ENCODE measurements around the gene NAA20.
"Not testable (repeated sequence)": the region's sequence is repeated elsewhere in the genome, so short reads cannot be mapped to it uniquely, and the experiment has no call there.

NAA20 gene

GRCh38 chr20:19992996-19993908 is 23.9 kb upstream of the NAA20 start:
- DNase-seq: no peak

DNA sequence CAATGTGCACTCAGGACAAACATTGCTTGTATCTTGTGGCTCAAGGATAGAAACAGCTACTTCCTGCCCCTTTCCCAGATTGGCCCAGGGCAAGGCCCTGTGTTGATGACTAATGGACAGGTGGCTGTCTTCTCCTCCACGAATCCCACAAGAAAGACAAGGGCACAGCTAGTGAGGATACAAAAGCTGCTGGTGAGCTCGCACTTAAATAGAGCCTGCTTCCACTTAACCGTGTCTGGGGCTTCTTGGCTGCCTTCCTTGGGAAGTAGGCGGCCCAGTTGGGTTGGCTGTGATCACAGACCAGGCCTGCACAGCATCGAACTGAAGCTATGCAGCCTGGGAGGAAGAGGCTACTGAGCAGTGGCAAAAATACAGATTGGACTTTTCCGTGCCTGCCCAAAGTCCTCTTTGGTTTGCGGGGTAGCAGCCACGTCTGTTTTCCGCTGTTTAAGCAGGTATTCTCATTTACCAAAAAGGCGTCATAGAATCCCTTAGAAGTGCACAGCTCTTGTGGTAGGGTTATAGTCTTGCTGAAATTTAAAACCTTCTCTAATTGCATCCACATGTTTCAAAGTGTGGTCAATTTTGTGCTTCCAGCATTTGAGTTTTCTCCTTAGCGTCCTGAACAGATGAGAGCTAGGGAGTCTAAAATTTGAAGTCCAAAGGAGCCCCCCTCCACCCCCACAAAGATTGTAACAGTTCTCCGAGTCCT is 23.0 kb upstream of the NAA20 start:
- no peak for DNase-seq

- peak; percentile 51 for DNase-seq
These were observed 21.8 kb upstream of the NAA20 start for GRCh38 chr20:19995220-19995863.

DNA sequence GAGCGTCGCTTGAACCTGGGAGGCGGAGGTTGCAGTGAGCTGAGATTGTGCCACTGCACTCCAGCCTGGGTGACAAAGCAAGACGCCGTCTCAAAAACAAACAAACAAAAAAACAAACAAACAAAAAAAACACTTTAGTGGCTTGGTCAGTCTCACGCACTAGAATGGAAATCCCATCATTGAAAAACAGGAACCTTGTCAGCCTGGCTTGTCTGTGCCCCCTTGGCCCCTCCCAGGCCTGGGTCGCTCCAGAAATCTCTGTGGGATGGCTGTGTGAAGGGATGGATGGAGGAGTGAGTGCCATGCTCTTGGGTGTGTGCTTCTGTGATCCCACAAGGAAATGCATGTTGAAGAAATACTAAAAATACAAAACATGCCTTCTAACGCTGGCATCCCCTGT is 20.9 kb upstream of the NAA20 start:
- no peak for DNase-seq

DNA sequence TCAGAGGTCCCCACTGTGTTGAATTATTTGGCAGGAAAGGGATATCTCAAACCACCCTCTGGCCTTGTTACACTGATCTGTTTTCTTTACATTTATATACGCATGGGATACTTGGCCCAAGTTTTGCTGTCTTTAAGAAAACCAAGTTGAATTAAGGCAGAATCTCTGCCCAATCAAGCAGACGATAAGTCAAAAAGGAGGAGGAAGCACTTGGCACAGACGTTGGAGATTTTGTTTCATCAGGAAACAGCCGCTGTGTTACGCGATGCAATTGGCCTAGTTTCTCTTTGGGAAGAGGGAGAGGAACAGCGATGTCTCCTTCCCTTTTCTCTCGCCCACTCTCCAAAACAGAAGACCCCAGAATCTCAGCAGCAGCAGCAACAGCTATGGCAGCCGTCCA is 20.2 kb upstream of the NAA20 start:
- no peak for DNase-seq

- DNase-seq: no peak
These were observed 18.0 kb upstream of the NAA20 start for GRCh38 chr20:19998990-19999705.

- DNase-seq: no peak
These were observed 16.8 kb upstream of the NAA20 start for GRCh38 chr20:20000211-20000968.

DNA sequence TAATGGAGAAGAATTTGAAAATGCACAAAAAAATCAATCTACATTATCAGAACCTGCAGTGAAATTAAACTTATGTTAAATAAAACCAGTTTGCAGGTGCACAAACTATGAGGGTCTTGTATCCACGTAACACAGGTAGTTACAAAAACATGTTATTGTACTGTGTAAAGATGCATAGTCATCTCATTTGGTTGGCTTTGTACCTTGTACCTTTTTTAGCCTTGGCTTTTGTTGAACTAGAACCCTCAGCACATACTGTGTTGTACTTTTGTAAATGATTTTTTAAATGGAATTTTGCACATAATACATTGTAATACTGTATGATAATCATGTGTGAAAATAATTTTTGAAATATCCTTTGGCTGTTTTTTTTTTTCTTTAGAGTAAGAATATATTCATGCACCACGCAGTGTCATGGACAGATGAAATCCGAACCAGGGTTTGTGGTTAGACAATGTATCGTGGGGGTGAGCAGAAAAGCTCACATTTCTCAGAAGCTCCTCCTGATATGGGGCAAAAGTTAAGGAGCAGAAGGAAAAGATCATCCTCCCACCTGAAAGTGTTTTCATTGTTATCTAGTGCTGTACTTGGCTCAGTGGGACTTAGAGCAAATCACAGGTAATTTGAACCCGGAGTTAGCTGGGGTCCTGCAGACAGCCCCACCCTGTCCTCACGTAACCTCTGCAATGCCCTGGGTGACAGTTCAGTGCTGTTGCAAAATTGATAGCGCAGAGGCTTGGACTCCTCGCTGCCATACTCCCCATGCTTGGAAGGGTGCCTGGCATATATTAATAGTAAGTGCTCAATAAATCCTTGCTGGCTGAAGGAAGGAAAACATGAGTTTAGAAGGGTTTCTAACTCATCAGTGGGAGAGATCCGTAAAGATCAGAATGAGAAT is 14.8 kb upstream of the NAA20 start:
- DNase-seq: no peak

DNA sequence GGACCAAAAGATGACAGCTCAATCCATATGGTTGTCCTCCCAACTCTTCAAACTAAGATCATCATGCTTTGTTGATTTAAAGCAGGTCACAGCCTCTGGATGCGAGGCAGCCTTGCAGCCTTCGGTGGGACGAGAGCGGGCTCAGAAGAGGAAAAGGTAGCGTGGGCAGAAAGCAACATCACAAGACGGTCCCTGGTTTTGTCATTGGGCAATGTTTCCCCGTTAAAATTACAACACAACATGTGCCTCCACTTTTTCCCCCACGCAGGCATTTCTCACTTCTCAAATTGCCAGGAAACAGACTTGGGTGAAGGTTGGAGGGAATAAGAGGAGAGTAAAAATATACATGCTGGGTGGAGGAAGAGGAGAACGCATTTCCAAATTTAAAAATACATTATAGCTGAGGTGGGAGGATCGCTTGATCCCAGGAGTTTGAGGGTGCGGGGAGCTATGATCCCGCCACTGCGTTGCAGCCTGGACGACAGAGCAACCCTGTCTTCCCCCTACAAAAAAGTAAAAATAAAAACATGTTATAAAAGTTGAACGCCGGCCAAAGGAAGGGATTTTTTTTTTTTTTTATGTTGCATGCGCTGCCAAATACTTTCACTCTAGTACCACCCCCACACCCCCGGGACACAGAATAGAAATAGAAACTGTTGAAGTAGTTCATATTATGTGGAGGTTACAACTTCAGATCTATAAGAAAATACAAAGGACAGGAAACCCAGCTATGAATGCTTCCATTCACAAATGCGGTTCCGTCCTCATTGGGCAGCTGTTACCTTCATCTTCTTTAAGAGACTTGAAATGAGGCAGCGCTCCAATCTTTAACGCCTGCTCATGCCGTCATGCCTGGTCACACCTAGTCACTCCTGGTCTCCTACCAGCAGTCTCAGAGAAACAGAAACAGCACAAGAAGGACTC is 13.9 kb upstream of the NAA20 start:
- DNase-seq: no peak

- DNase-seq: not testable (repeated sequence)
These were observed 13.2 kb upstream of the NAA20 start for GRCh38 chr20:20003955-20004322.

- no peak for DNase-seq
These were observed 11.8 kb upstream of the NAA20 start for GRCh38 chr20:20005342-20005741.

- DNase-seq: no peak
These were observed 7.3 kb upstream of the NAA20 start for GRCh38 chr20:20009784-20010253.

GRCh38 chr20:20010639-20011500 is 6.3 kb upstream of the NAA20 start:
- no peak for DNase-seq

- no peak for DNase-seq
These were observed 4.6 kb upstream of the NAA20 start for GRCh38 chr20:20012541-20012940.

DNA sequence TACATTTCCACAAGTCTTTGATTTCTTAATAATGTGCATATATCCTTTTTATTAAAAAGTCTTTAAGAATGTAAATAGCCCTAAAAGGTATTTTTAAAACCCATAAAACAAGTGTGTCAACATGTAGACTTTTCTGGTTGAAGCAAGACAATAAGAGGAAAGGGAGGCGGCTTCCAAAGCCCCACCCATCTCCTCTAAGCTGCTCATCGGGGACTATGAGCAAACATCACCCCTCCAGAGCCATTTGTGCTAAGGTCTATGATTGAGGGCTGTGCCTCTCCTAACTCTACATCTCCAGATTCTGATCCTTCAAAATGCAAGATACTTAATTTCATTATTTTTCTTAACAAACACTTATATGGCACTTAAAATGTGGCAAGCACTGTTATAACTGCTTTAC is 2.5 kb upstream of the NAA20 start:
- DNase-seq: no peak

- DNase-seq: peak; percentile 10
These were observed 653 bp downstream of the NAA20 start for GRCh38 chr20:20017844-20018185.

GRCh38 chr20:20018366-20018765 is 1.2 kb downstream of the NAA20 start:
- no peak for DNase-seq

DNA sequence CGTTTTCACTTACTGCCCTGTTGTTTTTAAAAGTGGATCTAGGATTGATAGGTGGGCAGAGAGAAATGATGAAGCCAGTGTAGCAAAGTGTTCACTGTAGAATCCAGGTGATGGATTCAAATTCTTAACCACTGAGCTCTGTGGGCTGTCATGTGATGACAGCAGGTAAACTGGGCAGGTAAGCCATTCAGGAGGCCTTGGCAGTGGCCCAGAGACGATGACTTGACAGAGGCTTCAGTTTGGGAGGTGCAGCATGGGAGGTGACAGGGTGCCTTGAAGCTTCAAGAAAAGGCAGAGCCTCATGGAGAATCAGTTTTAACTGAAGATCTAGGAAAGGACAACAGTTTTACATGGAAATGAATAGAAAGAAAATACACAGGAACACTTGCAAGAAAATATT is 2.0 kb downstream of the NAA20 start:
- no peak for DNase-seq

- no peak for DNase-seq
These were observed 3.7 kb downstream of the NAA20 start for GRCh38 chr20:20020908-20021307.
